Measurements from ENCODE around the gene TUBGCP2. TPM values are rescaled to one million over a fixed set of nuclear protein-coding genes. Genes with fewer than 3 reads are reported as not detected.

The TUBGCP2 gene
- total and polyA plus RNA-seq, 2 of the 13 experiments (the other 11 are each of a cell fraction or from before 2014, with no cell fraction given) = 21.3 to 34.5 TPM

GRCh38 chr10:133346413-133346812, 37.7 kb upstream of the TUBGCP2 start:
- Histone ChIP-seq H3K4me1 (ENCODE audit: insufficient read depth, low read length) (peaks cover 69% of the 10 kb centered on the region), H3K27me3 (ENCODE audit: control insufficient read depth in 1 of 2, insufficient read depth in 2 of 2, low read length in 2 of 2) (no peaks in the 10 kb centered on the region; a peak in 1 of 5 replicates), H3K4me2 (ENCODE audit: low read depth, low read length) (peak overlapping the region; percentile 96), H3K36me3 (replicated peaks in 1 of 2; ENCODE audit: control insufficient read depth in 1 of 2, insufficient read depth in 2 of 2, low read length in 2 of 2) (no peaks in the 10 kb centered on the region), H4K20me1 (ENCODE audit: insufficient read depth, low read length) (no peaks in the 10 kb centered on the region), H3K4me3 (replicated peaks in 1 of 3; ENCODE audit: insufficient read depth in 1 of 3, low read depth in 2 of 3, low read length in 3 of 3) (peak overlapping the region in 1 of 3 experiments; percentile 74; a peak in 1 of 6 replicates), H3K79me2 (ENCODE audit: insufficient read depth, low read length) (no peaks in the 10 kb centered on the region), H3K27ac (ENCODE audit: extremely low read length, insufficient read depth, low read length) (no peak overlapping the region), H2AFZ (ENCODE audit: low read length) (no peak overlapping the region), H3K9me3 (ENCODE audit: low read length) (no peaks in the 10 kb centered on the region), H3K9ac (ENCODE audit: insufficient read depth, low read depth, low read length) (no peak overlapping the region)
- in situ Hi-C loops (cut with HindIII; ENCODE audit: extremely low pct_ligation_motif_present, low pct_unique_long_range_greater_than_20kb) (no loop called here), intact Hi-C loops (cut with micrococcal nuclease; ENCODE audit: unreplicated experiment) (no loop called here)
- WGBS (ENCODE audit: low lambda C conversion rate) = 34% methylated on average over 10 of the region's 11 CpGs
- TF ChIP-seq ZFAT (CRISPR knock-in tag; conservative IDR thresholded peaks at IDR 0.05) = no peak
- 0 out of 2 replicates have a peak, but pooled peaks have one; percentile 68 for TF ChIP-seq ZNF326 (CRISPR knock-in tag; IDR thresholded peaks at IDR 0.05; ENCODE audit: borderline replicate concordance)
- TF ChIP-seq TCF12 (IDR thresholded peaks at IDR 0.05) = no peak
- 0 out of 2 replicates have a peak, but pooled peaks have one; percentile 11 for TF ChIP-seq TCF12 (CRISPR knock-in tag; IDR thresholded peaks at IDR 0.05)
- no TSS peak for BruUV-seq (replicated peaks)
- DNase-seq (ENCODE audit: low spot score) = no peak
- ChIA-PET POLR2A (interaction anchor here (1.2 to 3.0 kb wide), 7 partner anchors 10 to 31 kb away, joined by 7 to 124 read pairs (median 18); partner anchors contain the start of genes CALY, ECHS1 and FUOM), CTCF (ENCODE audit: low intra/inter-chr PET ratio, low total read pairs) (no interaction called here)
- FAIRE-seq = no peak
- no peak for ATAC-seq

DNA sequence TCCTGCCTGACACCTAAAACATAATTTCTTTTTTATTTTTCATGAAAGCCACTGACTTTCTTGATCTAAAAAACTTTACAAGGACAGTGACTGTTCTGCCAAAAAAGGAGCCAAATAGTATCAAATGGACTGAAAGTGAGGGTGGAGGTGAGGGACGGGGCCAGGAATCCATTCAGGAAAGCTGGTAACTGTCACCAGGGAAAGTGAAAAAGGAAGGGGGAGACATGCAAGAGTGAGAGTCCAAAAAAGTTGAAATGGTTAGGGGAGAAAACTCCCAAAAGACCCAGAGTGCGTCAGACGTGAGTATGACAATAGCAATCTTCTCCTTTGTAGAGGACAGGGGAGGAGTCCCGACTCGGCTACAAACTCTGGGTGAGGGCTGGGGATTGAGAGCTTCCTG, 35.6 kb upstream of the TUBGCP2 start:
- ChIA-PET CTCF (ENCODE audit: low intra/inter-chr PET ratio, low total read pairs) (no interaction called here), POLR2A (interaction anchor here (1.9 kb wide), 1 partner anchor 14 kb away, joined by 12 read pairs; the partner anchor contains the start of gene FUOM)
- Histone ChIP-seq H3K27me3 (ENCODE audit: control insufficient read depth in 1 of 2, insufficient read depth in 2 of 2, low read length in 2 of 2) (peaks cover 0 to 7% of the 10 kb centered on the region in 2 experiments; a peak in 1 of 5 replicates), H3K79me2 (ENCODE audit: insufficient read depth, low read length) (no peaks in the 10 kb centered on the region), H3K4me3 (replicated peaks in 1 of 3; ENCODE audit: insufficient read depth in 1 of 3, low read depth in 2 of 3, low read length in 3 of 3) (no peak overlapping the region), H3K9me3 (ENCODE audit: low read length) (no peaks in the 10 kb centered on the region), H3K9ac (ENCODE audit: insufficient read depth, low read depth, low read length) (no peak overlapping the region), H3K4me1 (ENCODE audit: insufficient read depth, low read length) (peaks cover 49% of the 10 kb centered on the region), H4K20me1 (ENCODE audit: insufficient read depth, low read length) (no peaks in the 10 kb centered on the region), H3K36me3 (replicated peaks in 1 of 2; ENCODE audit: control insufficient read depth in 1 of 2, insufficient read depth in 2 of 2, low read length in 2 of 2) (no peaks in the 10 kb centered on the region), H2AFZ (ENCODE audit: low read length) (no peak overlapping the region), H3K4me2 (ENCODE audit: low read depth, low read length) (no peak overlapping the region), H3K27ac (ENCODE audit: extremely low read length, insufficient read depth, low read length) (no peak overlapping the region)
- no peak for DNase-seq (ENCODE audit: low spot score)
- intact Hi-C loops (cut with micrococcal nuclease; ENCODE audit: unreplicated experiment) (no loop called here), in situ Hi-C loops (cut with HindIII; ENCODE audit: extremely low pct_ligation_motif_present, low pct_unique_long_range_greater_than_20kb) (no loop called here)
- no peak for ATAC-seq
- WGBS (ENCODE audit: low lambda C conversion rate) = 68% methylated on average over 5 of the region's 5 CpGs
- no peak for FAIRE-seq
- BruUV-seq (replicated peaks) = no TSS peak
- no peak for TF ChIP-seq MYPOP (CRISPR knock-in tag; IDR thresholded peaks at IDR 0.05)
- no peak for TF ChIP-seq NONO (IDR thresholded peaks at IDR 0.05)
- TF ChIP-seq NONO (CRISPR knock-in tag; conservative IDR thresholded peaks at IDR 0.05) = no peak
- TF ChIP-seq MAFK (conservative IDR thresholded peaks at IDR 0.05 in 1 of 2, IDR thresholded peaks at IDR 0.05 in 1 of 2; ENCODE audit: low read length in 2 of 2) = no peak
- no peak for TF ChIP-seq ZNF350 (CRISPR knock-in tag; IDR thresholded peaks at IDR 0.05; ENCODE audit: borderline replicate concordance, low read depth)
- TF ChIP-seq, protein P1, sequence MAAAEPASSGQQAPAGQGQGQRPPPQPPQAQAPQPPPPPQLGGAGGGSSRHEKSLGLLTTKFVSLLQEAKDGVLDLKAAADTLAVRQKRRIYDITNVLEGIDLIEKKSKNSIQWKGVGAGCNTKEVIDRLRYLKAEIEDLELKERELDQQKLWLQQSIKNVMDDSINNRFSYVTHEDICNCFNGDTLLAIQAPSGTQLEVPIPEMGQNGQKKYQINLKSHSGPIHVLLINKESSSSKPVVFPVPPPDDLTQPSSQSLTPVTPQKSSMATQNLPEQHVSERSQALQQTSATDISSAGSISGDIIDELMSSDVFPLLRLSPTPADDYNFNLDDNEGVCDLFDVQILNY (CRISPR knock-in tag; conservative IDR thresholded peaks at IDR 0.05) = no peak
